ENCODE measurements around the gene SARS1. TPM values are rescaled to one million over a fixed set of nuclear protein-coding genes. Genes with fewer than 3 reads are reported as not detected.
A peak's percentile ranks its signal among the peaks of the same experiment; 100 is the strongest.

Gene SARS1
- total and polyA plus RNA-seq, 2 of the 8 experiments (the other 6 are each of a cell fraction or from before 2014, with no cell fraction given): 83.1 to 146 TPM

GRCh38 chr1:109252167-109252892 lies 38.6 kb downstream of the SARS1 start:
- H4K20me1 ChIP-seq (replicated peaks in 1 of 2; ENCODE audit: control insufficient read depth in 1 of 2, insufficient read depth in 2 of 2, low read length in 2 of 2): peaks cover 3 to 7% of the 10 kb centered on the region in 2 experiments
- peaks cover 0 to 32% of the 10 kb centered on the region in 2 experiments; a peak in 1 of 4 replicates for H3K79me2 ChIP-seq (ENCODE audit: control insufficient read depth in 1 of 2, insufficient read depth in 2 of 2, low read length in 2 of 2)
- no peak for DNase-seq (ENCODE audit: low read depth in 1 of 2, low spot score in 2 of 2)
- H3K79me1 ChIP-seq (ENCODE audit: low read depth, low read length): peaks cover 13% of the 10 kb centered on the region; the same call in 1 of the 2 replicates
- no peak overlapping the region for H2BK20ac ChIP-seq (ENCODE audit: low read length)
- H3K23ac ChIP-seq (ENCODE audit: insufficient read length): no peak overlapping the region
- no peak overlapping the region for H3K27ac ChIP-seq (ENCODE audit: low read depth, low read length)
- ChIA-PET POLR2A (ENCODE audit: partially characterized antibody) (interaction anchor here (5.8 to 12.2 kb wide), 2 partner anchors 15 to 38 kb away, joined by 36 to 252 read pairs; partner anchors contain the start of gene SARS1), CTCF (ENCODE audit: partially characterized antibody) (interaction anchor here (0.6 to 28.7 kb wide), 7 partner anchors 12 to 294 kb away, joined by 3 to 651 read pairs (median 32); partner anchors contain the start of genes SARS1 and SORT1)
- peak overlapping the region; percentile 39; the same call in 1 of the 2 replicates for H2BK12ac ChIP-seq (ENCODE audit: low read depth, low read length)
- no peak overlapping the region for H3K9ac ChIP-seq (replicated peaks in 1 of 4; ENCODE audit: extremely low read depth in 1 of 4, low read depth in 3 of 4, low read length in 3 of 4)
- peaks cover 3% of the 10 kb centered on the region; the same call in 1 of the 2 replicates for H3K23me2 ChIP-seq (ENCODE audit: low read depth, low read length)
- no peak for FAIRE-seq
- no peak overlapping the region for H4K5ac ChIP-seq (ENCODE audit: insufficient read length, low read depth, low read length)
- H2AK5ac ChIP-seq (ENCODE audit: low read depth, low read length): no peak overlapping the region; the same call in 1 of the 2 replicates
- H2BK5ac ChIP-seq (ENCODE audit: low read depth, low read length): no peak overlapping the region; the same call in 1 of the 2 replicates
- H3K14ac ChIP-seq (ENCODE audit: insufficient read length): no peak overlapping the region
- no peak overlapping the region for H3K4me3 ChIP-seq (ENCODE audit: extremely low read depth in 1 of 4, insufficient read depth in 2 of 4, low read depth in 3 of 4, low read length in 4 of 4)
- H3K18ac ChIP-seq (ENCODE audit: extremely low read depth, low read length): no peak overlapping the region
- H3K9me3 ChIP-seq (ENCODE audit: insufficient read depth in 2 of 2, low read depth in 1 of 2, low read length in 1 of 2): no peaks in the 10 kb centered on the region; a peak in 2 of 4 replicates
- H3K36me3 ChIP-seq (ENCODE audit: control insufficient read depth in 2 of 4, insufficient read depth in 4 of 4, low read length in 3 of 4): peaks cover 0 to 8% (median 0%) of the 10 kb centered on the region in 4 experiments; a peak in 3 of 8 replicates
- WGBS, 2 experiments (ENCODE audit: extremely low coverage in 1 of 2, insufficient coverage in 1 of 2, insufficient read length in 1 of 2, insufficient replicate concordance in 2 of 2, low coverage in 1 of 2, low lambda C conversion rate in 2 of 2, missing lambda C conversion rate in 1 of 2): 96% methylated on average over 28 of the region's 31 CpGs; no CpG with 5 or more reads in 1 of the 2 experiments
- H2AFZ ChIP-seq (ENCODE audit: low read length): no peak overlapping the region
- peaks cover 5 to 41% (median 37%) of the 10 kb centered on the region in 4 experiments for H3K4me1 ChIP-seq (replicated peaks in 1 of 4; ENCODE audit: control insufficient read depth in 3 of 4, insufficient read depth in 4 of 4, low read length in 3 of 4)
- H3K4ac ChIP-seq (replicated peaks; ENCODE audit: insufficient read length, low read depth, low read length): no peak overlapping the region
- TF ChIP-seq SP4 (IDR thresholded peaks at IDR 0.05; ENCODE audit: low read length) (no peak), KDM5A (IDR thresholded peaks at IDR 0.05; ENCODE audit: low read length) (no peak)
- H4K91ac ChIP-seq (replicated peaks; ENCODE audit: insufficient read length, low read length): no peak overlapping the region
- no peak overlapping the region for H3K4me2 ChIP-seq (ENCODE audit: insufficient read depth in 1 of 2, low read depth in 2 of 2, low read length in 2 of 2)
- no peak overlapping the region for H4K8ac ChIP-seq (ENCODE audit: extremely low read depth, insufficient read depth, low read length)
- no peak overlapping the region for H2BK120ac ChIP-seq (replicated peaks; ENCODE audit: low read depth, low read length)
- H3K56ac ChIP-seq (replicated peaks; ENCODE audit: insufficient read length, low read depth, low read length): no peak overlapping the region
- H2BK15ac ChIP-seq (ENCODE audit: low read length): 0 out of 2 replicates have a peak overlapping the region, but pooled peaks have one; percentile 72
- H3K27me3 ChIP-seq (replicated peaks in 1 of 4; ENCODE audit: control insufficient read depth in 3 of 4, extremely low read depth in 1 of 4, insufficient read depth in 3 of 4, low read length in 3 of 4): peaks cover 0 to 22% (median 16%) of the 10 kb centered on the region in 4 experiments; a peak in 5 of 7 replicates
